ENCODE measurements around the gene MBD3.

GRCh38 chr19:1634938-1635243, 42.2 kb upstream of the MBD3 start:
- TF ChIP-seq CTCF (IDR thresholded peaks at IDR 0.05; ENCODE audit: poor library complexity) (no peak), EZH2phosphoT487 (IDR thresholded peaks at IDR 0.05; ENCODE audit: low read depth, severe bottlenecking, unreplicated experiment) (no peak), EZH2 (IDR thresholded peaks at IDR 0.05; ENCODE audit: borderline replicate concordance) (no peak)
